Mesendoderm (in vitro differentiated cells): ENCODE data around the gene ROR1.

Experiments
- DNase-seq: peaks from one replicate; pipeline ENCODE4 v3.0.0; 2013
- H2AK5ac ChIP-seq: 2 replicates; pipeline ENCODE4 v1.6.1; 2013; ENCODE audit warnings: low read length, inconsistent platforms
- H2BK120ac ChIP-seq: 2 replicates; pipeline ENCODE4 v1.6.1; 2013; ENCODE audit warnings: low read depth, mild to moderate bottlenecking, low read length, moderate library complexity, mixed read lengths
- H2BK15ac ChIP-seq: replicated peaks from 2 replicates; pipeline ENCODE4 v1.6.1; 2013; ENCODE audit warnings: low read depth, mild to moderate bottlenecking, moderate library complexity
- H2BK5ac ChIP-seq: 2 replicates; pipeline ENCODE4 v1.6.1; 2013; ENCODE audit warnings: low read length, inconsistent platforms
- H3K18ac ChIP-seq: 2 replicates; pipeline ENCODE4 v1.6.1; 2013; ENCODE audit warnings: mild to moderate bottlenecking, low read length, mixed read lengths
- H3K23ac ChIP-seq: one replicate; pipeline ENCODE4 v1.6.1; 2013; ENCODE audit warnings: low read length
- H3K27ac ChIP-seq: 2 replicates; pipeline ENCODE4 v1.5.1; 2013; ENCODE audit warnings: low read depth, mild to moderate bottlenecking, inconsistent platforms, low read length, moderate library complexity
- H3K27me3 ChIP-seq: 2 replicates; pipeline ENCODE4 v1.6.1; 2013; ENCODE audit warnings: low read length, control low read depth, mild to moderate bottlenecking, inconsistent platforms; ENCODE audit not compliant: insufficient read depth, poor library complexity
- H3K36me3 ChIP-seq: 2 replicates; pipeline ENCODE4 v1.6.1; 2013; ENCODE audit warnings: low read length, inconsistent platforms; ENCODE audit not compliant: control insufficient read depth, insufficient read depth
- H3K4ac ChIP-seq: one replicate; pipeline ENCODE4 v1.6.1; 2013; ENCODE audit warnings: low read depth, mild to moderate bottlenecking, low read length, moderate library complexity
- H3K4me1 ChIP-seq: 2 replicates; pipeline ENCODE4 v1.6.1; 2013; ENCODE audit warnings: low read depth, low read length, inconsistent platforms; ENCODE audit not compliant: control insufficient read depth
- H3K4me2 ChIP-seq: 2 replicates; pipeline ENCODE4 v1.6.1; 2013; ENCODE audit warnings: low read length
- H3K4me3 ChIP-seq: 2 replicates; pipeline ENCODE4 v1.5.1; 2013; ENCODE audit warnings: mild to moderate bottlenecking, low read length
- H3K56ac ChIP-seq: one replicate; pipeline ENCODE4 v1.6.1; 2013; ENCODE audit warnings: low read length
- H3K79me1 ChIP-seq: 2 replicates; pipeline ENCODE4 v1.6.1; 2013; ENCODE audit warnings: low read length, inconsistent platforms
- H3K79me2 ChIP-seq: 2 replicates; pipeline ENCODE4 v1.6.1; 2013; ENCODE audit warnings: mild to moderate bottlenecking, low read length; ENCODE audit not compliant: control insufficient read depth, insufficient read depth
- H3K9ac ChIP-seq: 2 replicates; pipeline ENCODE4 v1.6.1; 2013; ENCODE audit warnings: low read length, inconsistent platforms
- H4K5ac ChIP-seq: one replicate; pipeline ENCODE4 v1.6.1; 2013; ENCODE audit warnings: low read length
- H4K8ac ChIP-seq: one replicate; pipeline ENCODE4 v1.6.1; 2013; ENCODE audit warnings: low read depth, mild to moderate bottlenecking, control low read depth, low read length, moderate library complexity
- WGBS: extraction: QIAGEN DNeasy Blood & Tissue Kit; methylation state at CpG from one replicate; pipeline ENCODE4 v1.1.7; 2013; ENCODE audit warnings: low lambda C conversion rate, missing lambda C conversion rate; ENCODE audit not compliant: insufficient coverage; ENCODE audit errors: extremely low coverage; 5-methylcytosine and 5-hydroxymethylcytosine counted together

Gene ROR1

DNA sequence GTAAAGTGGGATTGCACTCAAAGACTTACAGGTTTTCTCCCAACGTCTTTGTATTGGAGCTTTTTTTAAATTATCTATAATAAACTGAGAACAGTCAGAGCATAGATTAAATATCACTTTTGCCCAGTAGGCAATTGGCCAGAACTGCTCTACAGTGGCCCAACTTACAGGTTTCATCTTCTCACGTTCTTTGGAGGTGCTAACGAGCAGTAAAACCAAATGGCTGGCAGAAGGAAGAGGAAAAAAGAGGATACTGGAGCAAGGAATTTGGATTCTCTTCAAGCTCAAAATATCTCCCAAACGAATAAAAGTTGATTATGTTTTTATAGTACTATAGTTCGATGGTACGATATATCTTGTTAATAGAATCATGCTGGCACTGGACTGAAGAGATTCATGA is 201.1 kb downstream of the ROR1 start:
- Histone ChIP-seq H2BK5ac (no peak overlapping the region), H3K23ac (no peak overlapping the region), H3K4ac (no peak overlapping the region), H3K27me3 (no peaks in the 10 kb centered on the region), H3K18ac (no peak overlapping the region), H2AK5ac (no peak overlapping the region), H2BK15ac (no peak overlapping the region), H3K36me3 (no peaks in the 10 kb centered on the region), H3K4me3 (no peak overlapping the region), H3K4me1 (no peaks in the 10 kb centered on the region), H4K5ac (no peak overlapping the region), H2BK120ac (no peak overlapping the region), H3K79me1 (peaks cover 2% of the 10 kb centered on the region), H3K4me2 (no peak overlapping the region), H3K9ac (no peak overlapping the region), H3K27ac (no peak overlapping the region), H3K56ac (no peak overlapping the region), H4K8ac (no peak overlapping the region), H3K79me2 (no peaks in the 10 kb centered on the region)
- no CpG with 5 or more reads among the region's 6 CpGs for WGBS
- DNase-seq, result peak; percentile 52

GRCh38 chr1:63975481-63975880 is 201.7 kb downstream of the ROR1 start:
- H3K4ac ChIP-seq, result no peak overlapping the region
- DNase-seq, result no peak
- H3K27ac ChIP-seq, result no peak overlapping the region
- H3K4me1 ChIP-seq, result no peaks in the 10 kb centered on the region
- no peaks in the 10 kb centered on the region for H3K36me3 ChIP-seq
- H2BK120ac ChIP-seq, result no peak overlapping the region
- no peak overlapping the region for H3K4me2 ChIP-seq
- H3K27me3 ChIP-seq, result no peaks in the 10 kb centered on the region
- H3K23ac ChIP-seq, result no peak overlapping the region
- WGBS, result no CpG with 5 or more reads among the region's 7 CpGs
- H2BK5ac ChIP-seq, result no peak overlapping the region
- no peak overlapping the region for H4K5ac ChIP-seq
- H4K8ac ChIP-seq, result no peak overlapping the region
- H2BK15ac ChIP-seq, result no peak overlapping the region
- no peak overlapping the region for H3K9ac ChIP-seq
- H3K18ac ChIP-seq, result peak overlapping the region; percentile 56
- H3K79me2 ChIP-seq, result no peaks in the 10 kb centered on the region
- H3K79me1 ChIP-seq, result peaks cover 2% of the 10 kb centered on the region
- H2AK5ac ChIP-seq, result no peak overlapping the region
- no peak overlapping the region for H3K56ac ChIP-seq
- no peak overlapping the region for H3K4me3 ChIP-seq

DNA sequence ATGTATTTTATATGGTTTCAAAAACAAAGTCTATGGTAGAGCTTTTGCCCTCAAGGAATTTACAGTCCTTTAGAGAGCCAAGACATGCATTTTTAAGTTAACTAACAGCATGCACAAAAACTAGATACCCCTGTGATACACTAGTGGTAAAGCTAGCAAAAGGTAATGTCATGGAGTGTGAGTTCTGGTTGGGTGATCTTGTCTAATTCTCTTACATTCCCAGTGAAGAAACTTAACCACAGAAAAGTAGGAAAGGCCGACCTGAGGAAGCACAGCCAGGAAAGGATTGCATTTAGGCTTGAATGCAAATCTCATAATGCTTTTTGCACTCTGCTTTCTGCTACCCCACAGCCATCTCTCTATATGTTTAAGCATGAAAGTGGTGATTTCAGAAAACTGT is 202.2 kb downstream of the ROR1 start:
- Histone ChIP-seq H3K27ac (no peak overlapping the region), H2BK120ac (no peak overlapping the region), H3K79me2 (no peaks in the 10 kb centered on the region), H3K4me3 (no peak overlapping the region), H3K4me1 (peaks cover 5% of the 10 kb centered on the region), H3K23ac (no peak overlapping the region), H2BK5ac (no peak overlapping the region), H4K8ac (no peak overlapping the region), H4K5ac (no peak overlapping the region), H2BK15ac (no peak overlapping the region), H3K18ac (no peak overlapping the region), H3K79me1 (peaks cover 2% of the 10 kb centered on the region), H3K4ac (no peak overlapping the region), H3K9ac (no peak overlapping the region), H3K4me2 (no peak overlapping the region), H3K27me3 (no peaks in the 10 kb centered on the region), H2AK5ac (no peak overlapping the region), H3K36me3 (no peaks in the 10 kb centered on the region), H3K56ac (no peak overlapping the region)
- WGBS, result no CpG with 5 or more reads among the region's 1 CpG
- no peak for DNase-seq

GRCh38 chr1:63977466-63977865 is 203.6 kb downstream of the ROR1 start:
- Histone ChIP-seq H3K18ac (no peak overlapping the region), H2BK5ac (no peak overlapping the region), H3K4me3 (no peak overlapping the region), H3K27me3 (no peaks in the 10 kb centered on the region), H4K8ac (no peak overlapping the region), H2AK5ac (no peak overlapping the region), H3K79me2 (no peaks in the 10 kb centered on the region), H3K27ac (no peak overlapping the region), H3K79me1 (peaks cover 2% of the 10 kb centered on the region), H3K4me2 (no peak overlapping the region), H3K23ac (no peak overlapping the region), H3K56ac (no peak overlapping the region), H2BK120ac (no peak overlapping the region), H2BK15ac (no peak overlapping the region), H3K4ac (no peak overlapping the region), H4K5ac (no peak overlapping the region), H3K9ac (no peak overlapping the region), H3K4me1 (peaks cover 8% of the 10 kb centered on the region), H3K36me3 (no peaks in the 10 kb centered on the region)
- no peak for DNase-seq
- WGBS, result no CpG with 5 or more reads among the region's 1 CpG

GRCh38 chr1:63980740-63981407 is 207.1 kb downstream of the ROR1 start:
- no peak overlapping the region for H3K23ac ChIP-seq
- H3K27ac ChIP-seq, result no peak overlapping the region
- no peaks in the 10 kb centered on the region for H3K79me2 ChIP-seq
- no peak overlapping the region for H4K5ac ChIP-seq
- no peak overlapping the region for H2BK120ac ChIP-seq
- no peak overlapping the region for H4K8ac ChIP-seq
- no peak overlapping the region for H3K4me2 ChIP-seq
- no peak overlapping the region for H2AK5ac ChIP-seq
- no peaks in the 10 kb centered on the region for H3K36me3 ChIP-seq
- WGBS, result no CpG with 5 or more reads among the region's 3 CpGs
- H3K4ac ChIP-seq, result no peak overlapping the region
- H3K27me3 ChIP-seq, result no peaks in the 10 kb centered on the region
- no peak overlapping the region for H3K9ac ChIP-seq
- no peak overlapping the region for H2BK15ac ChIP-seq
- no peak overlapping the region for H3K18ac ChIP-seq
- H3K4me3 ChIP-seq, result no peak overlapping the region
- no peak overlapping the region for H2BK5ac ChIP-seq
- no peak overlapping the region for H3K56ac ChIP-seq
- peaks cover 2% of the 10 kb centered on the region for H3K79me1 ChIP-seq
- peaks cover 17% of the 10 kb centered on the region for H3K4me1 ChIP-seq
- DNase-seq, result peak; percentile 23

DNA sequence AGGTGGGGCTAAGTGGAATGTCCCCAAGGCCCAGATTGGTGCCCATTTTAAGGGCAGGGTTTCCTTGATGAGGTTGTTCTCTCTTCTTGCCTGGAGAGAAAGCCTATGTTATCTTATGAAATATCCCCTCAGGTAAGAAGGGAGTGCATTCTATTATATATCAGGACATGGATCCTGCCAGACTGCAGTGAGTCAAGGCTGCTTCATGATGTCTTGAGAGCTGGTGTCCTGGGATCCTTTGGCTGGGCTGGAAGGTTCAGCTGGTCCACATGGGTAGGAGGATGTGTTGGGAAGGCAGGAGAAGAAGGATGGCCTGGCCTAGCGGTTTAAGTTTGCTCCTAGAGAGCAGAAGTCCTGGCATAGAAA is 207.6 kb downstream of the ROR1 start:
- no peak overlapping the region for H2BK5ac ChIP-seq
- no peak overlapping the region for H3K4me3 ChIP-seq
- H3K79me2 ChIP-seq, result no peaks in the 10 kb centered on the region
- no peak overlapping the region for H3K4me2 ChIP-seq
- no peak overlapping the region for H2BK15ac ChIP-seq
- no peaks in the 10 kb centered on the region for H3K27me3 ChIP-seq
- H3K4ac ChIP-seq, result no peak overlapping the region
- H4K5ac ChIP-seq, result no peak overlapping the region
- WGBS, result no CpG with 5 or more reads among the region's 1 CpG
- peaks cover 17% of the 10 kb centered on the region for H3K4me1 ChIP-seq
- no peak overlapping the region for H2AK5ac ChIP-seq
- H3K18ac ChIP-seq, result no peak overlapping the region
- no peak overlapping the region for H3K23ac ChIP-seq
- no peaks in the 10 kb centered on the region for H3K36me3 ChIP-seq
- no peak overlapping the region for H2BK120ac ChIP-seq
- H3K9ac ChIP-seq, result no peak overlapping the region
- no peak overlapping the region for H3K56ac ChIP-seq
- no peak for DNase-seq
- H3K79me1 ChIP-seq, result peaks cover 2% of the 10 kb centered on the region
- H4K8ac ChIP-seq, result no peak overlapping the region
- no peak overlapping the region for H3K27ac ChIP-seq
